DND-41 (cell line): ENCODE measurements around the gene ZNF682.

ENCODE experiments used
- EZH2 ChIP-seq: IDR thresholded peaks from 3 replicates; pipeline ENCODE4 v1.6.1; 2012; ENCODE audit warnings: borderline replicate concordance, low read depth, mild to moderate bottlenecking, moderate library complexity, low read length, inconsistent platforms; ENCODE audit not compliant: severe bottlenecking
- TF ChIP-seq, protein P1 (sequence below): IDR thresholded peaks from 2 replicates; pipeline ENCODE4 v1.5.1; 2012; ENCODE audit warnings: borderline replicate concordance, low read length, moderate library complexity, mild to moderate bottlenecking; ENCODE audit not compliant: poor library complexity, severe bottlenecking; ENCODE audit errors: extremely low read depth

- TF ChIP-seq, protein P1, sequence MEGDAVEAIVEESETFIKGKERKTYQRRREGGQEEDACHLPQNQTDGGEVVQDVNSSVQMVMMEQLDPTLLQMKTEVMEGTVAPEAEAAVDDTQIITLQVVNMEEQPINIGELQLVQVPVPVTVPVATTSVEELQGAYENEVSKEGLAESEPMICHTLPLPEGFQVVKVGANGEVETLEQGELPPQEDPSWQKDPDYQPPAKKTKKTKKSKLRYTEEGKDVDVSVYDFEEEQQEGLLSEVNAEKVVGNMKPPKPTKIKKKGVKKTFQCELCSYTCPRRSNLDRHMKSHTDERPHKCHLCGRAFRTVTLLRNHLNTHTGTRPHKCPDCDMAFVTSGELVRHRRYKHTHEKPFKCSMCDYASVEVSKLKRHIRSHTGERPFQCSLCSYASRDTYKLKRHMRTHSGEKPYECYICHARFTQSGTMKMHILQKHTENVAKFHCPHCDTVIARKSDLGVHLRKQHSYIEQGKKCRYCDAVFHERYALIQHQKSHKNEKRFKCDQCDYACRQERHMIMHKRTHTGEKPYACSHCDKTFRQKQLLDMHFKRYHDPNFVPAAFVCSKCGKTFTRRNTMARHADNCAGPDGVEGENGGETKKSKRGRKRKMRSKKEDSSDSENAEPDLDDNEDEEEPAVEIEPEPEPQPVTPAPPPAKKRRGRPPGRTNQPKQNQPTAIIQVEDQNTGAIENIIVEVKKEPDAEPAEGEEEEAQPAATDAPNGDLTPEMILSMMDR, result no peak
- no peak for TF ChIP-seq EZH2
Observed at GRCh38 chr19:20060282-20060681, 21.0 kb upstream of the ZNF682 start.
